NCI-H2107 treated with DMSO at 0.1 percent for 48 hours (cell line): ENCODE results near the gene S100A2.
A peak's percentile ranks its signal among the peaks of the same experiment; 100 is the strongest.

Experiments used
- DNase-seq: peaks from one replicate; lab custom pipeline; 2025; ENCODE audit not compliant: unreplicated experiment; lab: John Stamatoyannopoulos, UW

The S100A2 gene

DNA sequence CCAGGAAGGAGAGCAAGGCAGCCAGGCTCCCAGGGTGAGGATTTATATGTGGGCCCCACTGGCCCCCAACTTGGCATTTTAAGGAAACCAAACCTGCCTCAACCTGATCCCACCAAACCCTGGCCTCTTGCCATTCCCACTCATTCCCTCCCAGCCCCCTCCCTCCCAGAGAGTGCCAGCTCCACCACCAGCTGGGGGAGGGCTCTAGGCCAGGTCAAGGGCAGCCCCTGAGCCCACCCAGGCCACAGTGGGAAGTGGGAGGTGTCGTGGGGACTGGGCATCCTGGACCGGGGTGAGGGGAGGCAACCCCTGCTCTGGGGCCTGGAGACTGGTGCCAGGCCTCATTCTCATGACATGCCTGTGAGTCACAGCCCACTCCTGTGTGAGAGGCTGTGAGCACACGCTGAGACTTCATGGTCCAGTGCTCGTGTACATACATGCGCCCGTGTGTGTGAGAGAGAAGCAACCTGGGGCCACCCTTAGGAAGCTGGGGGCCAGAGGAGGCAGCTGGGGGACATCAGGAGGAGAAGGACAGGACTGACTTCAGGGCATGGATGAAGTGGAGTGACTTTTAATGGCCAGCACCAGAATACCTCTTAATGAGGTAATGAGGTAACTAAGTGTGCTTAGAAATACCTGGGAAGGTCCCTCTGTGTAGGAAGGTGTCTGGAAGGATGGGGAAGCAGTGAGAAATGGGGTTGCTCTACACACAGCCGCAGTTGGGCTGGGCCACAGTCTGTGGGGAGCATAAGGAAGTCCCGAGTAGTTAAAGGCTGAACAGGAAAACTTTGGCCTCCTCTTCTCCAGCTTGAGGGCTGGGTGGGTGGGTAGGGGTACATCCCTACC lies at the start of gene S100A2:
S100A2 (minus strand) TSS at position 316 of the 846 bp plus-strand sequence. CDS start 1,967 bp downstream, outside the sequence.
- DNase-seq = peak; percentile 55

DNA sequence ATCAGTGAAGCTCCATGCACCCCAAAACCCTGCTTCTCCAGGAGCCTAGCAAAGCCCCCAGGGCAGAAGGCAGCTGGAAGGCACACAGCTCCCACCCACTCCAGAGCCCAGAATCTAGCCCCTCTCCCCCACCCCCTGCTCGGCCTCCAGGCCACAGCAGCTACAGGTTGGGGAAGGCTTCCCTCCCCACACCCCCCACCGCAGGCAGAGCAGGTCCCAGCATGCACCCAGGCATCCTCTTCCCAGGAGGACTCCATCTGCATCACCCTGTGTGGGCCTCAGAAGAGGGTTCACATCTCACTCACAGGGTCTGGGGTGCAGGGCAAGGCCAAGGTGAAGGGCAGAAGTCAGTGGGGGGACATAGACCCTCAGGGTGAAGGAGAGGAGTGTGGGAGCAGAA lies 49.8 kb upstream of the S100A2 start:
- DNase-seq = no peak

DNA sequence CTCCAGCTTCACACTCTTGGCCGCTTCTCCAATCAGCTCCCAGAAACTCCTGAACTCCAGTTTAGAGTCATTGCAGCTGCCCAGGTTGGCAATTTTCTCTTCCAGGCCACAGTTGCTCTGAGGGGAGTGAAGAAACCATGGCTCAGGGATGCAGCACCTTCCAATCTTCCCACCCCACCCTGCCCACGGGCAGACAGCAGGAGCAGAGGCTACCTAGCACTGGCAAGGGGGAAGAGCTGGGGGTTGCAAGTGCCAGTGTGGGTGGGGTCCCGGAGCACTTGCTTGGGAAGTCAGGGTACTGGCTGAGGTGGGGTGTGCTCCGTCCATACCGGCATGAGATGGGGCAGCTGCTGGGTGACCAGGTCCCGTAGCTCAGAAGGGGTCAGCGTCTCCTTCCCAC lies 49.3 kb upstream of the S100A2 start:
- no peak for DNase-seq

DNA sequence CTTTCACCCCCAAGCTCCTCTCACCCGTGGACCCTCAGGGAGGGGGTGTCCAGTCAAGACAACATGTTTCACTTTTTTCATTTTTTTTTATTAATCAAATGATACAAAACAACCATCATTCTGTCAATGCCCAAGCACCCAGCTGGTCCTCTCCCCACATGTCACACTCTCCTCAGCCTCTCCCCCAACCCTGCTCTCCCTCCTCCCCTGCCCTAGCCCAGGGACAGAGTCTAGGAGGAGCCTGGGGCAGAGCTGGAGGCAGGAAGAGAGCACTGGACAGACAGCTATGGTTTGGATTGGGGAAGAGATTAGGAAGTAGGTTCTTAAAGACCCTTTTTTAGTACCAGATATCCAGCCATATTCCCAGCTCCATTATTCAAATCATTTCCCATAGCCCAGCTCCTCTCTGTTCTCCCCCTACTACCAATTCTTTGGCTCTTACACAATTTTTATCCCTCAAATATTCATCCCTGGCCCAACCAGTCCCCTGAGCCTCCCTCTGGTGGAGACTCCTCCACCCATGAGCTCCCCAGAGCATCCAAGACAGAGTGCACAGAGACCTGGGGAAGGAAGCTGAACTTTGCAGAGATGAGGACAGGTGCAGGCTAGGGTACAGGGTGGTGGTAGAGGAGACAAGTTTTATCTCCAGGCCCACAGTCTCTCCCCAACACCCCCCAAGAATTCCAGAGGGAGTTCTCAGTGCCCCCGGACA lies 48.7 kb upstream of the S100A2 start:
- no peak for DNase-seq

DNA sequence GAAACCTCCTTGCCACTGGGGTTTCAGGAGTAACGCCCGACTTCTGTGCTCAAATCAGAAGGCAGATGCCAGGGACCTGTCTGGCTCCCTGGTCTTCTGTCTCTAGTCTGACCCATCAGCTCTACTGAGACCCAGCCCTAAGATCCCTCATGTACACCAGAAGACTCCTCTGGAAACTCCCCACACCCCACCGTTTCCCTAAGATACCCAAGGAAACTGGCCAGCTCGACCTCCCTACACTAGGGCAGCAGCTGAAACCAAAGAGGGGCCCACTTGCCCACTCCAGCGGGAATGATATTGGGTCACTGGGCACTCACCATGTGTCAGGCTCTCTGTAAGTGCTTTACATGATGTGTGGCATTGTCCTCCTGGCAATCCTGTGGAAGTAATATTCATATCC lies 47.8 kb upstream of the S100A2 start:
- no peak for DNase-seq

DNA sequence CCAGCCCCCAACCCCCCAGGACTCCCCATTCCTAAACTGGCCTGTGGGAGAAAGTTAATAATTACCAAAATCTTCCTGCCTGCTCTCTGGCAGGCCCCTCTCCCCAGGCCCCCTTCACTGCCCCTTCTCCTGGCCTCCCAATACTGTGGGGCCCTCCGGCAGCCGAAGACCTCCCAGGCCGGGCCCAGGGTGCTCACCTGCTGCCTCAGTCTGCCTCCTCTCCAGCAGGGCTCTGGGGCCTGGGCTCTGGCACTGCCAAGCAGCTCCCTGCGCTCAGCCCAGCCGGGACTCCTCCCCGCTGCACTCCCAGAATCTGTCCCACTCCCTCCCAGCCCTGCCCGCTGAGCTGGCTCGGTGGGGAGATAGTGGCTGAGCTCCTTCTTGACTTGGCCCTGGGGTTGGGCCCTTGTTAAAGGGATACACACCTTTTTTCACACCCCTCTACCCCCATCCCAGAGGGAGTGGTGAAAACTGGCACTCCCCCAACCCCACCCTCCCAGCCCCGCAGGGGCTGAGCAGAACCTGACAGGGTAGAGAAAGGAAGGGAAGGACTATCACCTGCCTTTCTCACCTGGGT lies 47.2 kb upstream of the S100A2 start, which contains the start of gene S100A16:
S100A16 (minus strand) TSS at position 383 of the 577 bp plus-strand sequence. CDS start 4,986 bp downstream, outside the sequence.
- DNase-seq = no peak

DNA sequence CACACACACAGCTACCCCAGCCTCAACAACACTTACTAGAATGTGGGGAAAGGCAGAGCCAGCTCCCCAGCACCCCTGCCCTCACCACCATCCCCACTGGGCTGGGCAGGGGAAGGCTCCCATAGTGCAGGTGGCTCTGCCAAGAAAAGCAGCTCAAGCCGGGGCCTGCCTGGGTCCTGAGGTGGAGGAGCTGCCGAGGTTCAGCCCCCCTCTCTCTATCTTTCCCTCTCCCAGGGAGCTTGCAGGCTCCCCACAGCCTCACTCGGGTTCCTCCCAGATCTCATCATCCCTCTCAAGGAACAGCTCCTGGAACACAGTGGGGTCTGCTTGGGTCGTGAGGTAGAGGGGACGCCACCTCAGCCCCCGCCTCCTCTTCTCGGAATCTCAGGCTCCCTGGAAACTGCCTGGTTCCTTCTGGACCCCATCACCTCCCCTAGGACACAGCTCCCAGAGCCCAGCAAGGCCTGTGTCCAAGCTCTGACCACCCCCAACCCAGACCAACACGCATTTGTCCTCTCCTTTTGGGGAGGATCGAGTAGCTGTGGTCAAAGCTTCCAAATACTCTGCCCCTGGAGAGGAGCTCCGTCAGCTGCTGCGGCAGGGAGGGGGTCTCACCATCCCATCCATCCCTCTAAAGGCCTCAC lies 46.6 kb upstream of the S100A2 start:
- DNase-seq = no peak

DNA sequence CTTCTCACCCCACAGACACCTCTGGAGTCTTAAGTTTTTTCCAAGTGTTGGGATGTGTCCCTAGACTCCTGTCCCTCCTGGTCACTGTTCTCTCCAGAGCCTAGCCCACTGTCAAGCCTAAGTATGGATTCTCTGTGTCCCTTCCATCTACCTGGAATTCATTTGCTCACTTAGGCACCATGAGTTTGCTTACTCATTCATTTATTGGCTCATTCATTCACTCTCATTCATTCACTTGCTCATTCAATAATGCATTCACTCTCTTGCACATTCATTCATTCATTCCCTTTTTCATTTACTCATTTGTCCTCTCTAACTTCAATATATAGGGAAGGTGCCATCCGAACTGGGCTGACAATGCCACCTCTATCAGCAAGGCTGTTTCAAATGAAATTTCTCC lies 45.7 kb upstream of the S100A2 start:
- no peak for DNase-seq

DNA sequence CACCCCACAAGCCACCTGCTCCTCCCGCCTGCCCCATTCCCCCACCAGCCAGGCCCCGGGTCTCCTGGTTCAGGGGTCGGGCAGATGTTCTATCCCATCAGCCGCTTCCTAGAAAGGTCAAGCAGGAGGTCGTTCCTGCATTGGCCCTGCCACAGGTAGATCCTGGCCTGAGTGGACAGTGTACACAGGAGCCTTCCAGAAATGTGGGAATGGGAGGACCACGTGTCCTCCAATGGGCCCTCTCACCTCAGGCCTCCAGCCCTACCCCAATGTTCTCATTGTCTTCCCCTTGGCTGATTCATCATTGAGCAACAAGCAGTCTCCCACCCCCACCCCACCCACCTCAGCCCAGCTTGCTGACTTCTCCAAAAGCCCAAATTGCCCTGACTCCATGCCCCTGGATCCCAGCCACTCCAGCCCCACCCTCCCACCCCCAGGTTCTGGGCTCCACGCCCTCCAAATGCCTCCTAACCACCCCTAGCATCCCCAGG lies 45.2 kb upstream of the S100A2 start:
- no peak for DNase-seq

DNA sequence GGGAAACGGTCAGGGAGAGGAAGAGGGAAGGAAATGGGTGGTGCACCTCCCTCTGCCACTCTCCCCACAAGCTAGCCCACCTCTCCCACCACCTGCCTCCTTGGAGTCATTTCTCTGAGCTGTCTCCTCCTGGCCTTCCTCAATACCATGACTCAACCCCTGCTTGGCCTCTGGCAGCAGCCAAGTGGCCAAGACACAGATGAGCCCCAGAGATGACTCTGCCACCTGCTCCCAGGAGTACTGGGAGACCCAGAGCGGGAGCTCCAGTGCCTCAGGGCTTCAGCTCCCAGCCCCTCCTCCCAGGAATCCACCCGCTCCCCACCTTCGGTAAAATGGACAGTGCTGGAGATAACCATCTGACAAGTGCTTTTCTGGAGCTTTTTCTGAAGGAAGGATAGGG lies 44.7 kb upstream of the S100A2 start:
- DNase-seq = no peak

DNA sequence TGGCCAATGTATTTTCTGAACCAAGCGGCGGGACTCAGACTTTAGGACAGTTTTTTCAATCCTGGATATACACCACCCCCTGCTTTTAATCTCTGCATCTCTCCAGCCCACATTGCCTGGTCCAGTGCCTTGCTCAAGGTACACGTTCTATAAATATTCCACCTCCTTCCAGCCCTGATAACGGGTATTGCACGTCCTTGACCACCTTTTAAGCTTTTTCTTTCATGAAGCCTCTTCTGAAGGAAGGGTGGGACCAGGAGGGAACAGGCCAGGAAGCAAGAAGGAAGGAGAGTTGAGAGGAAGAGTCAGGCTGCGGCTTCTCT lies 43.9 kb upstream of the S100A2 start:
- no peak for DNase-seq

DNA sequence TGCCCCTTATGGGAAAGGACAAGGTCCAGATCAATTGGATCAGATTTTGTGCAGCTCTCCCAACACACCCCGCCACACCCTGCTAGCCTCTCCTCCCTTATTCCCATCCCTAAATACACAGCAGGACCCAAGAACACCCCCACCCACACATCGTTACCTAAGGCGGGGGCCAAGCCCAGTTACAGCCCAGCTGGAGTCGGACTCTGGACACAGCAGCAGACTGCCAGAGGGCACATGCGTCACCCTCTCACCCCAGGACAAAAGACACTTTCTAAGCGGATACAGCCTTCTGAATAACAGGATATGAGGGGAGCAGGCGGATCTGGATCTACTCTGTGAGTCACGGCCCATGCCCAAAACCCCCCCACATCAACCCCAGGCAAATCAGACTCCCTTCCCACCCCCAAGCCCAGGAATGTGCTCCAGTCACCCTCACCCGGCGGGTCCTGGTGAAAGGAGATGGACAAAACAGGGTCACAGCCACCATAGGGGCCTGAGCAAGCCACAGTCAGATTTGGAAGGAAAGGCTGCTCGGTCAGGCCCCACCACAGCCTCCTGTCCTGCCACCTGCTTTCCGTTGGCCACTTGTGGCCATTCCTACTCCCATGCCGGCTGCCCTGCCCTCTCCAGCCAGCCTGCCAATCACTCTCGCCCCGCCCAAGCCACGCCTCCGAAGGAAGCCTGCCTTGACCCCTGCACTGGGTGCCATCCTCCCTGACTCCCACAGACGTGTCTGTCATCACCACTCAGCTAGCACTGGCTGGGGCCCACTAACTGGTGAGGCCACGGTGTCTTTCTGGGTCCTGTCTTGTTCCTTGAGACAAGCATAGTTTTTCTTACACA lies 43.3 kb upstream of the S100A2 start:
- no peak for DNase-seq

DNA sequence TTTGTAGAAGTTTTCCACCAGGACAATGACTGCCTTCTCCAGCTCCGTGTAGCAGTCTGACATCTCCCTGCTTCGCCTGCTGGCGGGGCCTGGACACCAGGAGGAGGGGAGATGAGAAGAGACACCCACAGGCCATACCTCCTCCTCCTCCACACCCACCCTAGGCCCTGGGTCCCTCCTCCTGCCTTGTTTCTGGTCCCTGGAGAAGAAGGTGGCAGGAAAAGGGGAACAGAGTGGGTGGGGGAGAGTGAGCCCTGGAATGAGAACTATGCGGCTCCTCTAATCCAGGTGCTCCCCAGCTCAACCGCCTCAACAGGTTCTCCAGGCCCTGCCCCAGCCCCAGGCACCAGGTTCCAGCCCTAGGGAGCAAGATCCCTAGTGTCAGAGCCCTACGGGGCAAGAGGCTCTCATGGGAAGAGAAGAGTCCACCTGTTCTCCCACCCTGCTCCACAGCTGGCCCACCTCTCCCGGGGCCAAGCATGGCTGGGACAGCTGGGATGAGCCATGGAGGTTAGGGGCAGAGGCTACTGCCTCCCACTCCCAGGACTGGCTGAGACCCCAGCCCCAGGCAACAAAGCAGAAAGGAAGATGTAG lies 42.5 kb upstream of the S100A2 start:
- no peak for DNase-seq

DNA sequence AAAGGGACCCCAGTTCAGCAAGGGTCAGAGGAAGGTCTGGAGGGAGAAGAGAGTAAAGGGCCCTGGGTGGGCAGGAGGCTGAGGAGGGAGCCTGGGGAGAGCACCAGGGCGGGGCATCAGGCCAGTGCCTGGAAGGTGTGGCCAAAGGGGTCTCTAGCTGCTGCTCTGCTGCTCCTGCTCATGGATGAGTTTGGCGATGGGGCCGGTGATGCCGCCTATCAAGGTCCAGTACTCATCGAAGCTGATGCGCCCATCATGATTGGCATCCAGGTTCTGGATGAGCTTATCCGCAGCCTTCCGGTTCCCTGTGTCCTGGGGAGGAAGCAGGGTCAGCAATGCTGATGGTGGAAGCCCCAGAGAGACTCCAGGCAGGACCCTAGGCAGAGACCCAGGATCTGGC lies 41.7 kb upstream of the S100A2 start:
- no peak for DNase-seq

DNA sequence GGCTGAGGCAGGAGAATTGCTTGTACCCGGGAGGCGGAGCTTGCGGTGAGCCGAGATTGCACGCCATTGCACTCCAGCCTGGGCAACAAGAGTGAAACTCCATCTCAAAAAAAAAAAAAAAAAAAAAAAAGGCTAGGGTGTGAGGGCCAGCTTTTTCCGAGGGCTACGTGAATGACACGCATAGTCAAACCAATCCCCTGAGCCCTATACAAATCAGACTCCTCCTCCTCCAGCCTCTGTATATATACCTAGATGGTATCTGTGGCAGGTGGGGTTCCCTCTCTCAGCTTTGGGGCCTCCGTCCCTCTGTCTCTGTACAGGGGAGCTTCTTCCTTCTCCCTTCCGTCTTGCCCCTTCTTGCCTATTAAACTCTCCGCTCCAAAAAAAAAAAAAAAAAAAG lies 40.5 kb upstream of the S100A2 start:
- DNase-seq = no peak

DNA sequence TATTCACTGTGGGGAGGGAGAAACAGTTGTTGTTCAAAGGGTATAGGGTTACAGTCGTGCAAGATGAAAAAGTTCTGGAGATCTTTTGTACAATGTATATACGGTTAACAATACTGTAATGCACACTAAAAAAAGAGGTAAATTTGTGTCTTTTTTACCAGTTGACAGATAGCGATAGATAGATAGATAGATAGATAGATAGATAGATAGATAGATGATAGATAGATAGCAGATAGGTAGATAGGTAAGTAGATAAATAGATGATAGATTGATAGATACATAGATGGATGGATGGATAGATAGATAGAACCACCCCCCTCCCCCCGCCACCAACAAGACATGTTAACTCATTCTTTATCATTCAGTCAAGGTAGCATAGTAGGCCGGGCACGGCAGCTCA lies 37.1 kb upstream of the S100A2 start:
- DNase-seq = no peak

DNA sequence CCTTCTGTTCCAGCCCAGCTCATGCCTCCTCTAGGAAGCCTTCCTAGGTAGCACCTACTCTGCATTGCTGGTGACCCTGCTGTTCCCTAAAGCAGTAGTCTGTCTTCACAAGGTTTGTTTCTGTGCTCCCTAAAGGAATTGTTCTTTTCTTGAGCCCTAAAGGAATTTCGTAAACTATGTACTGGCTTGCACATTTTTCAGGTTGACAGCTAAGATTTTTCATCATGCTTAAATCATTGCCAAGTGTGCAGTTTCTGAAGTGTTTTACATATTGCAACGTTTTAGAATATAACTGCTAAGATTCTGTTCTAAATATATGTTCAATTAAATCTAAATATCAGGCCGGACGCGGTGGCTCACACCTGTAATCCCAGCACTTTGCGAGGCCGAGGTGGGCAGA lies 34.2 kb upstream of the S100A2 start:
- no peak for DNase-seq

DNA sequence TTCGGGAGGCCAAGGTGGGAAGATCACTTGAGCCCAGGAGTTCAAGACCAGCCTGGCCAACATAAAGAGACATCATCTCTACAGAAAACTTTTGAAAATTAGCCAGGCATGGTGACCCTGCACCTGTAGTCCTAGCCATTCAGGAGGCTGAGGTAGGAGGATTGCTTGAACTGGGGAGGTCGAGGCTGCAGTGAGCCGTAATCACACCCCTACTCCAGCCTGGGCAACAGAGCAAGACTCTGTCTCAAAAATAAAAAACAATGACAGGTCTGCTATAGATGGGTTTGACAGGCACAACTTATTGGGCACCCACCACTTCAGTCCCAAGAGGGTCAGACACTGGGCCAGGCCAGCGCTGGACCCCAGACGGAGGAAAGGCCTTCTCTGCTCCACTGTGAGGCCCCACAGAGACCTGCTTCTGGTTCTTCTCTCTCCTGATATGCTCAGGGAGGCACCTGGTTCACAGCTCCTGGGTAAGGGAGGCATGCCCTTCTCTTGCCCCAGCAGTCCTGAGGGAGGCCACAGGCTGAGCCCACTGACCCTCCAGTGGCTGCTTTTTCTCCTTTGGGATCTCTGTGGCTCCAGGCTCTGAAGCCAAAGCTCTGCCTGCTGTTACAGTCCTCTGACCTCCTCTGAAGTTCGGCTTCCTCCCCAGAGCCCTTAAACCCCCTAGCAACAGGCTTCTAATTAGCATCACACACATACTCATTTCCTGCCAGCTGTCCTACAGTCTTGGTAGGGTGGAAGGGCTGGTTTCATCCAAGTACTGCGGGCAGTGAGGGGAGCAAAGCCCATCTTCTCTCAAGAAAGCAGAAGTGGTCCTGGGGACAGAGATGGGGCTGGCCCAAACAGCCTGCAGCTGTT lies 32.9 kb upstream of the S100A2 start:
- no peak for DNase-seq

DNA sequence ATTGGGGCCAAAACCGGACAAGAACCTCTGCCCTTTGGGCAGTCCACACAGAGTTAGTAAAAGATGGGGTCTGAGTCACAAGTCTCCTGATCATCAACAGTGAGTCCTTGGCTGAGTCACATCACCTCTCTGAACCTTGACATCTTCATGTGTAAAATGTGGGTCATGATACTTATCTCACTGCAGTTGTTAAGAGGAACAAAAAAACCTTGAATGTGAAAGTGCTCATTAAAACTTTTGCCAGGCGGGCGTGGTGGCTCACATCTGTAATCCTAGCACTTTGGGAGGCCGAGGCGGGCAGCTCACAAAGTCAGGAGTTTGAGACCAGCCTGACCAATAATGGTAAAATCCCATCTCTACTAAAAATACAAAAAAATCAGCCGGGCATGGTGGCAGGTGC lies 31.6 kb upstream of the S100A2 start:
- DNase-seq = no peak
